ENCODE results near the gene PHB1. TPM values are rescaled to one million over a fixed set of nuclear protein-coding genes. Genes with fewer than 3 reads are reported as not detected.

The PHB1 gene
- total RNA-seq, 1 experiment from 2014 or later: 325 TPM

- WGBS (ENCODE audit: extremely low coverage, insufficient read length, low lambda C conversion rate): no CpG with 5 or more reads among the region's 4 CpGs
These were observed 29.7 kb downstream of the PHB1 start for GRCh38 chr17:49384951-49385350.

More at GRCh38 chr17:49384951-49385350, 29.7 kb downstream of the PHB1 start:
- no peak overlapping the region for H2AK5ac ChIP-seq (ENCODE audit: insufficient read length, low read length)
- H4K8ac ChIP-seq (replicated peaks; ENCODE audit: insufficient read length, low read depth, low read length): no peak overlapping the region
- H3K4me3 Mint-ChIP-seq: no peak overlapping the region
- no peak overlapping the region for H3T11ph ChIP-seq (ENCODE audit: low read length)
- H2BK120ac ChIP-seq (ENCODE audit: low read depth, low read length, poor library complexity, severe bottlenecking): no peak overlapping the region
- no peak overlapping the region for H2BK12ac ChIP-seq (ENCODE audit: insufficient read length, low read depth, low read length)
- H3K4ac ChIP-seq (ENCODE audit: low read depth, low read length): no peak overlapping the region
- no peak overlapping the region for H4K91ac ChIP-seq (ENCODE audit: insufficient read length, low read depth, low read length)
- no peaks in the 10 kb centered on the region for H3K79me1 ChIP-seq (ENCODE audit: insufficient read depth, low read depth, low read length, poor library complexity, severe bottlenecking)
- H3K27ac ChIP-seq (ENCODE audit: insufficient read length, low read depth, low read length): no peak overlapping the region
- H3K56ac ChIP-seq (ENCODE audit: insufficient read length, low read depth, low read length): no peak overlapping the region
- no peaks in the 10 kb centered on the region for H3K27me3 ChIP-seq (ENCODE audit: insufficient read depth, low read length)
- no peaks in the 10 kb centered on the region for H3K36me3 Mint-ChIP-seq (ENCODE audit: insufficient read depth in 1 of 3, low read depth in 3 of 3)
- H3K23me2 ChIP-seq (ENCODE audit: insufficient read length, low read depth, low read length, poor library complexity, severe bottlenecking): no peaks in the 10 kb centered on the region
- peaks cover 2% of the 10 kb centered on the region for H3K27me3 Mint-ChIP-seq (ENCODE audit: low read depth)
- no peak for TF ChIP-seq CTCF (conservative IDR thresholded peaks at IDR 0.05)
- DNase-seq: no peak
- no peak overlapping the region for H3K14ac ChIP-seq (ENCODE audit: insufficient read depth, low read length)
- no peaks in the 10 kb centered on the region for H3K79me2 ChIP-seq (ENCODE audit: insufficient read depth, low read length)
- no peak overlapping the region for H2AFZ ChIP-seq (ENCODE audit: low read length)
- no peaks in the 10 kb centered on the region for H3K9me3 Mint-ChIP-seq
- H3K4me1 ChIP-seq (ENCODE audit: insufficient read depth, low read length): no peaks in the 10 kb centered on the region
- no peak overlapping the region for H3K23ac ChIP-seq (ENCODE audit: insufficient read length, low read depth, low read length)
- no peaks in the 10 kb centered on the region for H3K9me3 ChIP-seq (ENCODE audit: control insufficient read depth, low read depth, low read length)
- H3K9ac ChIP-seq (ENCODE audit: extremely low read depth, insufficient read length, low read length): no peak overlapping the region
- H4K20me1 ChIP-seq (ENCODE audit: control insufficient read depth, insufficient read depth, insufficient read length): no peaks in the 10 kb centered on the region
- H2BK5ac ChIP-seq (ENCODE audit: insufficient read length, low read length): no peak overlapping the region
- no peak overlapping the region for H4K5ac ChIP-seq (ENCODE audit: insufficient read length, low read depth, low read length)
- 0 out of 4 replicates have a peak, but pooled peaks cover 0 to 1% of the 10 kb centered on the region in 2 experiments for H3K4me1 Mint-ChIP-seq
- H2BK20ac ChIP-seq (ENCODE audit: low read depth, low read length, poor library complexity, severe bottlenecking): no peak overlapping the region
- H3K27ac Mint-ChIP-seq: no peak overlapping the region
- H3K4me2 ChIP-seq (ENCODE audit: insufficient read depth, insufficient read length, low read length): no peak overlapping the region
- H2BK15ac ChIP-seq (ENCODE audit: low read depth, low read length): no peak overlapping the region
- no peak overlapping the region for H3K18ac ChIP-seq (ENCODE audit: insufficient read length, low read depth, low read length)

Data from H9 (cell line).